WTC11 (cell line): ENCODE data around the gene HAUS5. TPM values are rescaled to one million over a fixed set of nuclear protein-coding genes. Genes with fewer than 3 reads are reported as not detected.

Experiments
- ATAC-seq: fragments of 200-7000 bp; cut with Tn5 transposase; 2 replicates; pipeline ENCODE4 v1.10.0; 2021; ENCODE audit warnings: mild to moderate bottlenecking, moderate library complexity
- CTCF ChIA-PET: fragments of 300-600 bp; sonication (Branson Sonifier 250); formaldehyde crosslinking; loops from one replicate; lab custom pipeline; 2021; ENCODE audit warnings: antibody characterized with exemption; lab: Charles Lee
- POLR2A ChIA-PET: fragments of 350-600 bp; sonication (Branson Sonifier 250); formaldehyde crosslinking; loops from one replicate; lab custom pipeline; 2021; ENCODE audit warnings: antibody characterized with exemption; lab: Charles Lee
- DNase-seq: peaks from one replicate; pipeline ENCODE4 v3.0.0; 2021; ENCODE audit warnings: low spot score
- H3K27ac Mint-ChIP-seq: 2 replicates; pipeline ENCODE4 v1.8.0; 2021; ENCODE audit warnings: mixed read lengths
- H3K27me3 Mint-ChIP-seq: 2 replicates; pipeline ENCODE4 v1.8.0; 2021; ENCODE audit warnings: low read depth, mild to moderate bottlenecking, moderate library complexity, mixed read lengths
- H3K36me3 Mint-ChIP-seq: 2 replicates; pipeline ENCODE4 v1.8.0; 2021; ENCODE audit warnings: mixed read lengths
- H3K4me1 Mint-ChIP-seq: 2 replicates; pipeline ENCODE4 v1.8.0; 2022; ENCODE audit warnings: mixed read lengths
- H3K4me3 Mint-ChIP-seq: 2 replicates; pipeline ENCODE4 v1.8.0; 2021; ENCODE audit warnings: mild to moderate bottlenecking, moderate library complexity, mixed read lengths
- H3K9me3 Mint-ChIP-seq: 2 replicates; pipeline ENCODE4 v1.8.0; 2021; ENCODE audit warnings: mixed read lengths
- ARID4B ChIP-seq: sonication (generic); formaldehyde crosslinking; IDR thresholded peaks from 2 replicates; pipeline ENCODE4 v1.8.0; 2023; ENCODE audit warnings: missing genetic modification reagents, mild to moderate bottlenecking, borderline replicate concordance
- ATF2 ChIP-seq: sonication (generic); formaldehyde crosslinking; IDR thresholded peaks from 2 replicates; pipeline ENCODE4 v1.8.1; 2022; ENCODE audit warnings: low read depth, missing genetic modification reagents, borderline replicate concordance
- CREM ChIP-seq: sonication (generic); formaldehyde crosslinking; IDR thresholded peaks from 2 replicates; pipeline ENCODE4 v1.8.1; 2022; ENCODE audit warnings: mild to moderate bottlenecking, missing genetic modification reagents, moderate library complexity
- CTCF ChIP-seq: fragments of 200-600 bp; IDR thresholded peaks from 2 replicates; pipeline ENCODE4 v1.8.0; 2022; ENCODE audit warnings: antibody characterized with exemption
- E2F4 ChIP-seq: sonication (generic); formaldehyde crosslinking; IDR thresholded peaks from 2 replicates; pipeline ENCODE4 v1.8.1; 2022; ENCODE audit warnings: low read depth, mild to moderate bottlenecking, moderate library complexity, missing genetic modification reagents, borderline replicate concordance
- E2F5 ChIP-seq: sonication (generic); formaldehyde crosslinking; IDR thresholded peaks from 2 replicates; pipeline ENCODE4 v1.8.1; 2022; ENCODE audit warnings: mild to moderate bottlenecking, moderate library complexity, missing genetic modification reagents
- EMX1 ChIP-seq: fragments of 250-450 bp; sonication (Bioruptor Pico); IDR thresholded peaks from 2 replicates; pipeline ENCODE4 v1.8.0; 2021; ENCODE audit warnings: mild to moderate bottlenecking
- FOXP4 ChIP-seq: sonication (generic); formaldehyde crosslinking; IDR thresholded peaks from 2 replicates; pipeline ENCODE4 v1.8.0; 2022; ENCODE audit warnings: mild to moderate bottlenecking, missing genetic modification reagents
- JAZF1 ChIP-seq: fragments of 250-450 bp; sonication (Bioruptor Pico); IDR thresholded peaks from 2 replicates; pipeline ENCODE4 v1.9.0; 2021; ENCODE audit warnings: moderate library complexity, mild to moderate bottlenecking, inconsistent platforms
- MXD4 ChIP-seq: fragments of 250-450 bp; sonication (Bioruptor Pico); IDR thresholded peaks from 2 replicates; pipeline ENCODE4 v1.8.0; 2021; ENCODE audit warnings: mild to moderate bottlenecking, moderate library complexity, borderline replicate concordance
- NFATC4 ChIP-seq: fragments of 250-450 bp; sonication (Bioruptor Pico); IDR thresholded peaks from 2 replicates; pipeline ENCODE4 v1.9.0; 2021; ENCODE audit warnings: mild to moderate bottlenecking
- NR3C1 ChIP-seq: sonication (generic); formaldehyde crosslinking; conservative IDR thresholded peaks from 2 replicates; pipeline ENCODE4 v1.8.1; 2023; ENCODE audit warnings: low read depth, mild to moderate bottlenecking, missing genetic modification reagents
- PRDM15 ChIP-seq: sonication (generic); formaldehyde crosslinking; IDR thresholded peaks from 2 replicates; pipeline ENCODE4 v1.8.0; 2022; ENCODE audit warnings: missing genetic modification reagents
- USF2 ChIP-seq: sonication (generic); formaldehyde crosslinking; IDR thresholded peaks from 2 replicates; pipeline ENCODE4 v1.8.1; 2023; ENCODE audit warnings: mild to moderate bottlenecking, missing genetic modification reagents, moderate library complexity
- total RNA-seq: library from RNA; stranded (reverse); gene quantifications from 3 replicates; pipeline ENCODE4 v1.2.3, GENCODE V29; 2021

Gene HAUS5
- total RNA-seq, 1 experiment from 2014 or later, result 25.4 TPM

GRCh38 chr19:35629332-35629633 lies 16.7 kb downstream of the HAUS5 start:
- ATAC-seq (no peak), DNase-seq (no peak)
- H3K36me3 Mint-ChIP-seq, result peaks cover 28% of the 10 kb centered on the region
- ChIA-PET CTCF (no interaction called here), POLR2A (no interaction called here)
- H3K9me3 Mint-ChIP-seq, result no peaks in the 10 kb centered on the region
- peak overlapping the region; percentile 95 for H3K4me3 Mint-ChIP-seq
- TF ChIP-seq ARID4B (CRISPR knock-in tag) (0 out of 2 replicates have a peak, but pooled peaks have one; percentile 13), E2F4 (no peak)
- H3K27me3 Mint-ChIP-seq, result no peaks in the 10 kb centered on the region
- peak overlapping the region; percentile 95; the same call in 1 of the 2 replicates for H3K27ac Mint-ChIP-seq
- H3K4me1 Mint-ChIP-seq, result peaks cover 7% of the 10 kb centered on the region

GRCh38 chr19:35633727-35634440 lies 21.3 kb downstream of the HAUS5 start:
- Mint-ChIP-seq H3K36me3 (peaks cover 45% of the 10 kb centered on the region), H3K4me1 (peaks cover 3% of the 10 kb centered on the region), H3K4me3 (no peak overlapping the region)
- DNase-seq (no peak), ATAC-seq (no peak)
- POLR2A ChIA-PET, result interaction anchor here (0.7 kb wide), 1 partner anchor 267 kb away, joined by 4 read pairs; no protein-coding TSS in a partner anchor
- CTCF ChIA-PET, result no interaction called here
- TF ChIP-seq EMX1 (CRISPR knock-in tag) (no peak), CTCF (no peak), NR3C1 (no peak), PRDM15 (CRISPR knock-in tag) (no peak), CREM (no peak), ATF2 (no peak), JAZF1 (CRISPR knock-in tag) (no peak), NFATC4 (no peak), MXD4 (no peak), FOXP4 (CRISPR knock-in tag) (no peak), USF2 (CRISPR knock-in tag) (no peak), E2F5 (CRISPR knock-in tag) (no peak), E2F4 (no peak)
- TF ChIP-seq, all 79 proteins: peak for 0
- Mint-ChIP-seq H3K27ac (no peak overlapping the region), H3K9me3 (no peaks in the 10 kb centered on the region), H3K27me3 (no peaks in the 10 kb centered on the region)
